ENCODE measurements around the gene GALNT9.

GALNT9 gene

GRCh38 chr12:132345561-132346200 is 16.3 kb upstream of the GALNT9 start:
- H3K36me3 ChIP-seq (ENCODE audit: control insufficient read depth, insufficient read depth, low read length): no peaks in the 10 kb centered on the region
- H3K27me3 ChIP-seq (ENCODE audit: control insufficient read depth, insufficient read depth, low read length): no peaks in the 10 kb centered on the region
- no peaks in the 10 kb centered on the region for H3K9me3 ChIP-seq (ENCODE audit: control insufficient read depth, low read length)
- no peaks in the 10 kb centered on the region for H3K4me1 ChIP-seq (ENCODE audit: control insufficient read depth, insufficient read depth, low read length)
- H3K4me3 ChIP-seq (ENCODE audit: low read length): no peak overlapping the region
- no peak overlapping the region for H3K9ac ChIP-seq (ENCODE audit: low read length)

DNA sequence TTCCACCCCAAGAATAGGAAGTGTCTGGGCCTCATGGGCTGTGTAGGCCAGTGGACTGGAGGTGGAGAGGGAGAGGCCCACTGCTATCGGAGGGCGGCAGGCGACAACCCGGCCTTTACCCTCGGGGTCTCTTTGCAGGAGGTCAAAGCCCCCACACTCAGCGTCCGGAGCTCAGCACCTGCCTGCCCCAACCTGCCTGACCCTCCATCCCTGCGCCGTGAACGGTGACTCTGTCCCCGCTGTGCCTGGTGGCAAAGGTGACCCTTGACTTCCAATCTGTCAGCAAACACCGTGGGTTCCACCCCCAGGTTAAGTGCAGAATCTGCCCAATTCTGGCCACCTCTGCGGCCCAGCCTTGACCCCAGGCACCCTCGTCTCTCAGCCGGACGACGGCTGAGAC is 15.7 kb upstream of the GALNT9 start:
- H3K9me3 ChIP-seq (ENCODE audit: control insufficient read depth, low read length): no peaks in the 10 kb centered on the region
- no peaks in the 10 kb centered on the region for H3K36me3 ChIP-seq (ENCODE audit: control insufficient read depth, insufficient read depth, low read length)
- no peak overlapping the region for H3K9ac ChIP-seq (ENCODE audit: low read length)
- H3K4me1 ChIP-seq (ENCODE audit: control insufficient read depth, insufficient read depth, low read length): no peaks in the 10 kb centered on the region
- no peak overlapping the region for H3K4me3 ChIP-seq (ENCODE audit: low read length)
- no peaks in the 10 kb centered on the region for H3K27me3 ChIP-seq (ENCODE audit: control insufficient read depth, insufficient read depth, low read length)

- Histone ChIP-seq H3K27me3 (ENCODE audit: control insufficient read depth, insufficient read depth, low read length) (no peaks in the 10 kb centered on the region), H3K4me3 (ENCODE audit: low read length) (no peak overlapping the region), H3K9ac (ENCODE audit: low read length) (no peak overlapping the region), H3K9me3 (ENCODE audit: control insufficient read depth, low read length) (no peaks in the 10 kb centered on the region), H3K4me1 (ENCODE audit: control insufficient read depth, insufficient read depth, low read length) (no peaks in the 10 kb centered on the region), H3K36me3 (ENCODE audit: control insufficient read depth, insufficient read depth, low read length) (no peaks in the 10 kb centered on the region)
These were observed 15.2 kb upstream of the GALNT9 start for GRCh38 chr12:132344601-132345000.

GRCh38 chr12:132344181-132344580 is 14.8 kb upstream of the GALNT9 start:
- no peak overlapping the region for H3K4me3 ChIP-seq (ENCODE audit: low read length)
- H3K9ac ChIP-seq (ENCODE audit: low read length): no peak overlapping the region
- no peaks in the 10 kb centered on the region for H3K27me3 ChIP-seq (ENCODE audit: control insufficient read depth, insufficient read depth, low read length)
- no peaks in the 10 kb centered on the region for H3K9me3 ChIP-seq (ENCODE audit: control insufficient read depth, low read length)
- no peaks in the 10 kb centered on the region for H3K4me1 ChIP-seq (ENCODE audit: control insufficient read depth, insufficient read depth, low read length)
- no peaks in the 10 kb centered on the region for H3K36me3 ChIP-seq (ENCODE audit: control insufficient read depth, insufficient read depth, low read length)

- Histone ChIP-seq H3K9me3 (ENCODE audit: control insufficient read depth, low read length) (no peaks in the 10 kb centered on the region), H3K4me1 (ENCODE audit: control insufficient read depth, insufficient read depth, low read length) (no peaks in the 10 kb centered on the region), H3K27me3 (ENCODE audit: control insufficient read depth, insufficient read depth, low read length) (no peaks in the 10 kb centered on the region), H3K9ac (ENCODE audit: low read length) (no peak overlapping the region), H3K4me3 (ENCODE audit: low read length) (no peak overlapping the region), H3K36me3 (ENCODE audit: control insufficient read depth, insufficient read depth, low read length) (no peaks in the 10 kb centered on the region)
These were observed 14.1 kb upstream of the GALNT9 start for GRCh38 chr12:132343294-132344004.

- no peak overlapping the region for H3K4me3 ChIP-seq (ENCODE audit: low read length)
- H3K9me3 ChIP-seq (ENCODE audit: control insufficient read depth, low read length): no peaks in the 10 kb centered on the region
- no peaks in the 10 kb centered on the region for H3K27me3 ChIP-seq (ENCODE audit: control insufficient read depth, insufficient read depth, low read length)
- H3K36me3 ChIP-seq (ENCODE audit: control insufficient read depth, insufficient read depth, low read length): no peaks in the 10 kb centered on the region
- H3K4me1 ChIP-seq (ENCODE audit: control insufficient read depth, insufficient read depth, low read length): no peaks in the 10 kb centered on the region
- H3K9ac ChIP-seq (ENCODE audit: low read length): no peak overlapping the region
These were observed 13.2 kb upstream of the GALNT9 start for GRCh38 chr12:132342251-132343227.

- Histone ChIP-seq H3K36me3 (ENCODE audit: control insufficient read depth, insufficient read depth, low read length) (no peaks in the 10 kb centered on the region), H3K4me3 (ENCODE audit: low read length) (no peak overlapping the region), H3K9ac (ENCODE audit: low read length) (no peak overlapping the region), H3K27me3 (ENCODE audit: control insufficient read depth, insufficient read depth, low read length) (no peaks in the 10 kb centered on the region), H3K4me1 (ENCODE audit: control insufficient read depth, insufficient read depth, low read length) (no peaks in the 10 kb centered on the region), H3K9me3 (ENCODE audit: control insufficient read depth, low read length) (no peaks in the 10 kb centered on the region)
These were observed 12.1 kb upstream of the GALNT9 start for GRCh38 chr12:132341318-132342050.

GRCh38 chr12:132340266-132341035 is 11.1 kb upstream of the GALNT9 start:
- H3K36me3 ChIP-seq (ENCODE audit: control insufficient read depth, insufficient read depth, low read length): no peaks in the 10 kb centered on the region
- H3K27me3 ChIP-seq (ENCODE audit: control insufficient read depth, insufficient read depth, low read length): no peaks in the 10 kb centered on the region
- H3K9me3 ChIP-seq (ENCODE audit: control insufficient read depth, low read length): no peaks in the 10 kb centered on the region
- H3K9ac ChIP-seq (ENCODE audit: low read length): no peak overlapping the region
- H3K4me1 ChIP-seq (ENCODE audit: control insufficient read depth, insufficient read depth, low read length): no peaks in the 10 kb centered on the region
- H3K4me3 ChIP-seq (ENCODE audit: low read length): no peak overlapping the region

- Histone ChIP-seq H3K4me1 (ENCODE audit: control insufficient read depth, insufficient read depth, low read length) (no peaks in the 10 kb centered on the region), H3K9me3 (ENCODE audit: control insufficient read depth, low read length) (no peaks in the 10 kb centered on the region), H3K36me3 (ENCODE audit: control insufficient read depth, insufficient read depth, low read length) (no peaks in the 10 kb centered on the region), H3K27me3 (ENCODE audit: control insufficient read depth, insufficient read depth, low read length) (no peaks in the 10 kb centered on the region), H3K4me3 (ENCODE audit: low read length) (no peak overlapping the region), H3K9ac (ENCODE audit: low read length) (no peak overlapping the region)
These were observed 10.5 kb upstream of the GALNT9 start for GRCh38 chr12:132339856-132340255.

DNA sequence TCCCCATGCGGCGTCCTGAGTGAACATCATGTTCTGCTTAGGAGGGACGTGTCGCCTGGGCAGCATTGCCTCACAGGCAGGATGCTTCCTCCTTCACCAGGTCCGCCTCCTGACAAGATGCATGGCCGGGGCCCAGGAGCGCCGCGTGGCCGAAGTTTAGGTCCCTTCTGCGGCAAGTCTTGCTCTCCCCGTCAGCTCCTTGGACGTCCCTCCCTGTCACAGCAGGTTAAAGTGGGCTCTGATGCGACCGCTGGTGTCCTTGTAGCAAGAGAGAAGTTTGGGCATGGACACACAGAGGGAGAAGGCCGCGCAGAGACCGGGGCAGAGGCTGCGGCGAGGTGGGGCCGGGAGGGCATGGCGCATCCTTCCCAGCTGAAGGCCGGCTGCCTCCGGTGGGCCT is 9.4 kb upstream of the GALNT9 start:
- H3K9ac ChIP-seq (ENCODE audit: low read length): no peak overlapping the region
- H3K27me3 ChIP-seq (ENCODE audit: control insufficient read depth, insufficient read depth, low read length): no peaks in the 10 kb centered on the region
- H3K36me3 ChIP-seq (ENCODE audit: control insufficient read depth, insufficient read depth, low read length): no peaks in the 10 kb centered on the region
- no peaks in the 10 kb centered on the region for H3K9me3 ChIP-seq (ENCODE audit: control insufficient read depth, low read length)
- no peak overlapping the region for H3K4me3 ChIP-seq (ENCODE audit: low read length)
- no peaks in the 10 kb centered on the region for H3K4me1 ChIP-seq (ENCODE audit: control insufficient read depth, insufficient read depth, low read length)

DNA sequence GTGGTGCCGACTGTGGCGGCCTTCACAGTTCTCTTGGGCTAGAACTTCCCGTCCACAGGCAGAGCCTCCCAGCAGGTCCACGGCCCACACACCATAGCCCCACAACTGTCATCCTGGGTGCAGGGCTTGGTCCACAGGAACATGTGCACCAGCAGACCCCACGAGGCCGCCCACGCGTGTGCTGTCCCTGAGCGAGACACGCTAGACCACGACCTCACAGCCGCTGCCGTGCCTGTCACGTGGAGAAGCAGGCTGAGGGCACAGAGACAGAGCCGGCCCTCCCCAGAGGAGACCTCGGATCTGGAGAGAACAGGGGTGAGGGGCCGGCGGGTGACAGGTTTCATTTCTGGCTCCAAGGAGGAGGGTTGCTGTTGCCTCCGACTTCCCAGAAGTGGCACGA is 8.9 kb upstream of the GALNT9 start:
- H3K27me3 ChIP-seq (ENCODE audit: control insufficient read depth, insufficient read depth, low read length): no peaks in the 10 kb centered on the region
- H3K4me3 ChIP-seq (ENCODE audit: low read length): no peak overlapping the region
- no peaks in the 10 kb centered on the region for H3K4me1 ChIP-seq (ENCODE audit: control insufficient read depth, insufficient read depth, low read length)

More for the DNA sequence above, 8.9 kb upstream of the GALNT9 start:
- Histone ChIP-seq H3K9me3 (ENCODE audit: control insufficient read depth, low read length) (no peaks in the 10 kb centered on the region), H3K9ac (ENCODE audit: low read length) (no peak overlapping the region), H3K36me3 (ENCODE audit: control insufficient read depth, insufficient read depth, low read length) (no peaks in the 10 kb centered on the region)
